ENCODE data around the gene SLC38A8. TPM values are rescaled to one million over a fixed set of nuclear protein-coding genes. Genes with fewer than 3 reads are reported as not detected.

Gene SLC38A8
- polyA plus RNA-seq, 5 donors: not detected

- DNase-seq: no peak
Measured at GRCh38 chr16:83971165-83972130, 71.1 kb downstream of the SLC38A8 start.

GRCh38 chr16:83970430-83970815 lies 72.2 kb downstream of the SLC38A8 start:
- DNase-seq: no peak

DNA sequence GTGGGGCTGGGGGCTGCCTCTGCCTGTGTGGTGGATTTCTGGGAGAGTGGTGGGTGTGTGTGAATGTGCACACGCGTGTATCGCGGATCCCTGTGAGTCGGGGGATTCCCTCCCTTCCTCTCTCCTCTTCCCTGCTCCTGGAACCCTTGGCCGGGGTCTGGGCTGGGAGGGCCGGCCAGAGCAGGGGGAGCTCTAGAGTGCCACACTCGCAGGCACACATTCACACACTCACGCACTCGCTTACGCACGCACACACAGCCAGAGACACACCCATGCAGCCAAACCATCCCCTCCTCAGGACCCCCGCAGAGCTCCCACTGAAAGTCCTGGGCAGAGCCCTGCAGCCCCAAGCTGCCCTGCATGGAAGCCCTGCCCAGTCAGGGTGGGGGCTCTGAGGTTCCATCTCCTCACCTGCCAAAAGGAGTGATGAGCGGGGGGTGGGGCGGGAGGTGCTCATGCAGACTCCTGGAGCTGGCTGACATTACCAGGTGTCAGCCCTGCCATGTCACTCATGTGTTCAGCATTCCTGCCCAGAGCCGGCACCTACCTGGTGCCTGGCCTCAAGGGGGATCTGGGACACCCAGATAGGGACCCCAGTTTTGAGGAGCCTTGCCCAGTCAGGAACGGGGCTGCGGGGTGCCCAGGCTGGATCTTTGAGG lies 72.7 kb downstream of the SLC38A8 start:
- DNase-seq: no peak

- no peak for DNase-seq
Measured at GRCh38 chr16:83968891-83969649, 73.5 kb downstream of the SLC38A8 start.

- DNase-seq: no peak
Measured at GRCh38 chr16:83968306-83968851, 74.2 kb downstream of the SLC38A8 start.

DNA sequence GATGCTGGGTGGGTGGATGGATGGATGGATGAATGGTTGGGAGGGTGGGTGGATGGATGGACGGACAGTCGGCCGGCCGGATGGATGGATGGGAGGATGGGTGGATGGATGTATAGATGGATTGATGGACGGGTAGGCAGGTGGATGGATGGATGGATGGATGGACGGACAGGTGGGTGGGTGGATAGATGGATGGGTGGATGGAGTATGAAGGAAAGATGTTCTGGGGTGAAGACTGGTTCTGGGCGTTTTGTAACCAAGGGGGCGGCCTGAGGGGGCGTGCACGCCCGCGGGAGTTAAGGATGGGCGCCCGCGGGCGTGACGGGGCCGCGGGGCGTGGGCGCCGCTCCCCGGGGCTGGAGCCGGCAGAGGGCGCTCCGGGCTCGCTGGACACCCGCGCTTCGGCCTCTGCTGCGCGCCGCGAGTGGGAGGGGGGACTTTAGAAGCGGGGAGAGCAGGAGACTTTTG lies 74.7 kb downstream of the SLC38A8 start, which contains the start of gene NECAB2:
TSS of gene NECAB2 (plus strand) at position 407 of the 468 bp plus-strand sequence. CDS start 405 bp downstream, outside the sequence.
- DNase-seq: peak; percentile 12 to 19

GRCh38 chr16:83967091-83967490 lies 75.5 kb downstream of the SLC38A8 start:
- DNase-seq: no peak

DNA sequence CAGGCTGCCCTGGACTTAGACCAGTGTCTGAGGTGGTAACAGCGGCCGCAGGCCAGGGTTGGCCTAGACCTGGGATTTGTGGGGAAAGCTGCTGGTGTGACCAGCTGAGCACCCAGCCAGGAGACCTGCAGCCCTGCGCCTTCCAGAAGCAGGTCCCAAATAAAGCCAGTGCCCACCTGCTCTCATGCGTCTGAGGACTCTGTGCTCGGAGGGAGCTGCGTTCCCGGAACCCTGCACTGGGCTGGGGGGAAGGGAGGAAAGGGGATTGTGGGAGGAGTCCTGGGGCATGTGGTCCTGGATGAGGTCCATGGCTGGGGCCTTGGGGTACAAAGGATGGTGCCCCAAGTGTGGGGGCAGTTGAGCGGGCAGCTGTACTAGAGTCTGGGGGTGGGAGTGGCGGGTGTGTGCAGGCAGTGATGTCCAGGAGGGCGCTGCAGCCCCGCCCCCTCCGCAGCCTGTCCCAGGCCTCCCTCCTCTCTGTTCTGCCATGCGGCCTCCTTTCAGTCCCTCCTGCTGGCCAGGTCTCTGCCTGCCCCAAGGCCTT lies 76.4 kb downstream of the SLC38A8 start:
- DNase-seq: no peak

- no peak for DNase-seq
Measured at GRCh38 chr16:83965444-83966152, 77.0 kb downstream of the SLC38A8 start.

- no peak for DNase-seq
Measured at GRCh38 chr16:83964684-83965443, 77.7 kb downstream of the SLC38A8 start.

DNA sequence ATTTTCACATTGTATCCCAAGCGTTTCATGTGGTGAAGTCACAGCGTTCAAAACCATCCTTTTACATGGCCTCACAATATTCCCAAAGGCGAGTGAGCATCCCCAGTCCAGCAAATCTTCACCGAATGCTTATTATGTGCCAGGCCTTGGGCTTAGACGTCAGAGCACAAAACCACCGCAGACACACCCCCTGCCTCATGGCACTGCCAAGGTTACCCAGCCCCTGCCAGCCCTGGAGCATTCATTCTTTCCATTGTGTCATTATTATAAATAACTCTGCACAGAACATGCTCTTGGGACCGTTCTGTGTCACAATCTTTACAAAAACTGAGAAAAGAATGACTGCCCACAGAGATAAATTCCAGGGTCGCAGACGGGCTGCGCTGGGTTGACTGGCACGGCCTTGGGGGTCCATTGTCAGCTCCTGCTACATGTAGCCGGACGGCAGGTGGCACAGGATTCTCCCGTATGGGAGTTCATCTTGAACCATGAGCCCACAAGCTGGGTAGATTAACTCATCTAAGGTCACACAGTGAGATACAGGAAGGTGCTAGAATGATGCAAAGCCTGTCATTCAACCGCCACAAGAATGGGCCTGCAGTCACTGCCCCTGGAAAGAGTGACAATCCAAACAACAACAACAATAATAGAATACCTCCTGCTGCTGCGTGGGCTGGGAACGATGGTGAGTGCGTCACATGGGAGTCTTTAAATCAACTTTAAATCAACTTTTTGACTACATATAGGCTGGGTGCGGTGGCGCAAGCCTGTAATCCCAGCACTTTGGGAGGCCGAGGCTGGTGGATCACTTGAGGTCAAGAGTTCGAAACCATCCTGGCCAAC lies 79.1 kb downstream of the SLC38A8 start:
- no peak for DNase-seq

- DNase-seq: no peak
Measured at GRCh38 chr16:83961591-83961990, 81.0 kb downstream of the SLC38A8 start.

- DNase-seq: no peak
Measured at GRCh38 chr16:83960521-83961249, 81.9 kb downstream of the SLC38A8 start.

Other genes starting within 250 kb of the SLC38A8 start
- 100 to 1,000 TPM; 173 to 207 (median 182) TPM for gene HSBP1, start 234.8 kb downstream of the SLC38A8 start, polyA plus RNA-seq (ENCODE audit: insufficient read depth in 1 of 5, insufficient read length in 5 of 5, low replicate concordance in 1 of 5)
- gene MLYCD, start 143.7 kb downstream of the SLC38A8 start, polyA plus RNA-seq (ENCODE audit: insufficient read depth in 1 of 5, insufficient read length in 5 of 5, low replicate concordance in 1 of 5): 1 to 10 TPM; 3.2 to 4.3 (median 3.7) TPM
- gene OSGIN1, start 89.6 kb downstream of the SLC38A8 start, polyA plus RNA-seq (ENCODE audit: insufficient read depth in 1 of 5, insufficient read length in 5 of 5, low replicate concordance in 1 of 5): under 1 TPM; 0.59 to 0.95 (median 0.87) TPM
- gene NECAB2, start 74.6 kb downstream of the SLC38A8 start, polyA plus RNA-seq (ENCODE audit: insufficient read depth in 1 of 5, insufficient read length in 5 of 5, low replicate concordance in 1 of 5): under 1 TPM; 0.29 to 0.69 (median 0.54) TPM
- 100 to 1,000 TPM; 103 to 123 (median 112) TPM for gene MBTPS1, start 74.1 kb upstream of the SLC38A8 start, polyA plus RNA-seq (ENCODE audit: insufficient read depth in 1 of 5, insufficient read length in 5 of 5, low replicate concordance in 1 of 5)
- gene HSDL1, start 102.4 kb upstream of the SLC38A8 start, polyA plus RNA-seq (ENCODE audit: insufficient read depth in 1 of 5, insufficient read length in 5 of 5, low replicate concordance in 1 of 5): 10 to 100 TPM; 33.5 to 46.7 (median 44.7) TPM
- 10 to 100 TPM in 4 of 5 donors, 1 to 10 TPM in 1; 3.6 to 21.5 (median 15.5) TPM for gene DNAAF1, start 102.5 kb upstream of the SLC38A8 start, polyA plus RNA-seq (ENCODE audit: insufficient read depth in 1 of 5, insufficient read length in 5 of 5, low replicate concordance in 1 of 5)
- 10 to 100 TPM; 32.4 to 61.4 (median 52.9) TPM for gene TAF1C, start 144.3 kb upstream of the SLC38A8 start, polyA plus RNA-seq (ENCODE audit: insufficient read depth in 1 of 5, insufficient read length in 5 of 5, low replicate concordance in 1 of 5)
- gene ADAD2, start 148.4 kb upstream of the SLC38A8 start, polyA plus RNA-seq (ENCODE audit: insufficient read depth in 1 of 5, insufficient read length in 5 of 5, low replicate concordance in 1 of 5): 1 to 10 TPM in 1 of 5 donors, under 1 TPM in 3, not detected in 1; 0.18 to 1.1 (median 0.73) TPM
- gene KCNG4, start 197.2 kb upstream of the SLC38A8 start, polyA plus RNA-seq (ENCODE audit: insufficient read depth in 1 of 5, insufficient read length in 5 of 5, low replicate concordance in 1 of 5): under 1 TPM; 0.05 to 0.10 (median 0.06) TPM